ENCODE data around the gene KIF3A.
A peak's percentile ranks its signal among the peaks of the same experiment; 100 is the strongest.

Gene KIF3A

GRCh38 chr5:132659598-132660493 lies 77.5 kb downstream of the KIF3A start:
- Mint-ChIP-seq H3K4me1 (peaks cover 5% of the 10 kb centered on the region), H3K9me3 (no peaks in the 10 kb centered on the region), H3K36me3 (no peaks in the 10 kb centered on the region), H3K4me3 (no peak overlapping the region), H3K27me3 (peaks cover 14% of the 10 kb centered on the region), H3K27ac (no peak overlapping the region)

GRCh38 chr5:132658381-132659302 lies 78.7 kb downstream of the KIF3A start:
- H3K4me1 Mint-ChIP-seq, result peaks cover 5% of the 10 kb centered on the region
- H3K36me3 Mint-ChIP-seq, result no peaks in the 10 kb centered on the region
- H3K27me3 Mint-ChIP-seq, result peaks cover 22% of the 10 kb centered on the region
- H3K27ac Mint-ChIP-seq, result no peak overlapping the region
- H3K9me3 Mint-ChIP-seq, result no peaks in the 10 kb centered on the region
- H3K4me3 Mint-ChIP-seq, result no peak overlapping the region

GRCh38 chr5:132657676-132658380 lies 79.5 kb downstream of the KIF3A start, which contains the start of gene IL13:
TSS of gene IL13 (plus strand) at chr5:132658173. CDS start at chr5:132658187, 14 bp downstream.
- Mint-ChIP-seq H3K36me3 (no peaks in the 10 kb centered on the region), H3K27ac (no peak within 1 kb of the TSS), H3K4me1 (peaks cover 5% of the 10 kb centered on the region), H3K9me3 (no peaks in the 10 kb centered on the region), H3K27me3 (peaks cover 25% of the 10 kb centered on the region), H3K4me3 (no peak within 1 kb of the TSS)

GRCh38 chr5:132656774-132657355 lies 80.5 kb downstream of the KIF3A start:
- no peak overlapping the region for H3K27ac Mint-ChIP-seq

GRCh38 chr5:132655821-132656773 lies 81.2 kb downstream of the KIF3A start:
- peak overlapping the region; percentile 54 for H3K4me3 Mint-ChIP-seq
- peaks cover 26% of the 10 kb centered on the region for H3K27me3 Mint-ChIP-seq
- no peak overlapping the region for H3K27ac Mint-ChIP-seq
- H3K9me3 Mint-ChIP-seq, result no peaks in the 10 kb centered on the region
- peaks cover 5% of the 10 kb centered on the region for H3K4me1 Mint-ChIP-seq
- H3K36me3 Mint-ChIP-seq, result no peaks in the 10 kb centered on the region

More at GRCh38 chr5:132656774-132657355, 80.5 kb downstream of the KIF3A start:
- peak overlapping the region; percentile 54 for H3K4me3 Mint-ChIP-seq
- H3K9me3 Mint-ChIP-seq, result no peaks in the 10 kb centered on the region
- H3K27me3 Mint-ChIP-seq, result peaks cover 26% of the 10 kb centered on the region
- H3K4me1 Mint-ChIP-seq, result peaks cover 5% of the 10 kb centered on the region
- H3K36me3 Mint-ChIP-seq, result no peaks in the 10 kb centered on the region

- peaks cover 5% of the 10 kb centered on the region for H3K9me3 Mint-ChIP-seq
- no peak overlapping the region for H3K27ac Mint-ChIP-seq
- H3K27me3 Mint-ChIP-seq, result peaks cover 26% of the 10 kb centered on the region
- no peak overlapping the region for H3K4me3 Mint-ChIP-seq
- peaks cover 5% of the 10 kb centered on the region for H3K4me1 Mint-ChIP-seq
- H3K36me3 Mint-ChIP-seq, result no peaks in the 10 kb centered on the region
Measured at GRCh38 chr5:132653716-132654115, 83.6 kb downstream of the KIF3A start.

GRCh38 chr5:132651838-132652469 lies 85.4 kb downstream of the KIF3A start:
- peaks cover 3% of the 10 kb centered on the region for H3K36me3 Mint-ChIP-seq
- no peak overlapping the region for H3K4me3 Mint-ChIP-seq
- no peak overlapping the region for H3K27ac Mint-ChIP-seq
- peaks cover 19% of the 10 kb centered on the region for H3K27me3 Mint-ChIP-seq
- H3K4me1 Mint-ChIP-seq, result peaks cover 5% of the 10 kb centered on the region
- H3K9me3 Mint-ChIP-seq, result peaks cover 14% of the 10 kb centered on the region

GRCh38 chr5:132648355-132648754 lies 89.0 kb downstream of the KIF3A start:
- H3K27ac Mint-ChIP-seq, result no peak overlapping the region
- H3K36me3 Mint-ChIP-seq, result peaks cover 9% of the 10 kb centered on the region
- no peak overlapping the region for H3K4me3 Mint-ChIP-seq
- H3K4me1 Mint-ChIP-seq, result no peaks in the 10 kb centered on the region
- peaks cover 1% of the 10 kb centered on the region for H3K27me3 Mint-ChIP-seq
- H3K9me3 Mint-ChIP-seq, result peaks cover 14% of the 10 kb centered on the region

GRCh38 chr5:132647473-132647872 lies 89.9 kb downstream of the KIF3A start:
- peaks cover 16% of the 10 kb centered on the region for H3K36me3 Mint-ChIP-seq
- peaks cover 14% of the 10 kb centered on the region for H3K9me3 Mint-ChIP-seq
- H3K4me3 Mint-ChIP-seq, result no peak overlapping the region
- no peak overlapping the region for H3K27ac Mint-ChIP-seq
- H3K4me1 Mint-ChIP-seq, result no peaks in the 10 kb centered on the region
- peaks cover 1% of the 10 kb centered on the region for H3K27me3 Mint-ChIP-seq

- no peak overlapping the region for H3K27ac Mint-ChIP-seq
- peaks cover 16% of the 10 kb centered on the region for H3K36me3 Mint-ChIP-seq
- peaks cover 14% of the 10 kb centered on the region for H3K9me3 Mint-ChIP-seq
- H3K4me3 Mint-ChIP-seq, result no peak overlapping the region
- no peaks in the 10 kb centered on the region for H3K27me3 Mint-ChIP-seq
- H3K4me1 Mint-ChIP-seq, result no peaks in the 10 kb centered on the region
Measured at GRCh38 chr5:132646583-132647266, 90.6 kb downstream of the KIF3A start.

- H3K36me3 Mint-ChIP-seq, result peaks cover 23% of the 10 kb centered on the region
- no peaks in the 10 kb centered on the region for H3K27me3 Mint-ChIP-seq
- peaks cover 9% of the 10 kb centered on the region for H3K9me3 Mint-ChIP-seq
- H3K4me1 Mint-ChIP-seq, result no peaks in the 10 kb centered on the region
- no peak overlapping the region for H3K27ac Mint-ChIP-seq
- no peak overlapping the region for H3K4me3 Mint-ChIP-seq
Measured at GRCh38 chr5:132644177-132644576, 93.2 kb downstream of the KIF3A start.

Measured in activated naive CD4-positive, alpha-beta T cell treated with anti-CD3 and anti-CD28 coated beads, Interleukin-2, amount 50 U/mL, for 24 hours (primary cell).